SH-SY5Y (cell line): Measurements from ENCODE around the gene SHISA9.

Experiments
- GATA2 ChIP-seq: IDR thresholded peaks from 2 replicates; pipeline ENCODE4 v1.6.1; 2011; ENCODE audit warnings: mild to moderate bottlenecking, low read depth, low read length
- GATA3 ChIP-seq: IDR thresholded peaks from 2 replicates; pipeline ENCODE4 v1.6.1; 2011; ENCODE audit warnings: low read depth, mild to moderate bottlenecking, low read length, moderate library complexity

- TF ChIP-seq GATA2 (no peak), GATA3 (no peak)
These were observed 128.4 kb downstream of the SHISA9 start for GRCh38 chr16:13029786-13030185.
